K562 (cell line): ENCODE measurements around the gene ZNF438. TPM values are rescaled to one million over a fixed set of nuclear protein-coding genes. Genes with fewer than 3 reads are reported as not detected.
A peak's percentile ranks its signal among the peaks of the same experiment; 100 is the strongest.

Source experiments
- BRF2 ChIP-seq: IDR thresholded peaks from 3 replicates; pipeline ENCODE4 v1.6.1; 2011; ENCODE audit warnings: borderline replicate concordance, mild to moderate bottlenecking; ENCODE audit not compliant: insufficient read length, insufficient read depth
- CBX1 ChIP-seq: sonication (generic); IDR thresholded peaks from 2 replicates; pipeline ENCODE4 v1.6.1; 2016; ENCODE audit warnings: antibody characterized with exemption, low read depth, mild to moderate bottlenecking
- CBX3 ChIP-seq, 2 experiments: IDR thresholded peaks; 1 replicate in 1 of 2; 2 replicates in 1 of 2; pipeline ENCODE4 v1.6.1; 2012; ENCODE audit warnings: inconsistent platforms in 2 of 2, low read length in 2 of 2, borderline replicate concordance in 1 of 2, control low read depth in 1 of 2
- HDAC1 ChIP-seq, 2 experiments: fragments of 450-650 bp; IDR thresholded peaks; 2 replicates each; pipeline ENCODE4 v1.6.1; 2016 to 2017; ENCODE audit warnings: inconsistent platforms in 1 of 2, mild to moderate bottlenecking in 1 of 2, moderate library complexity in 1 of 2
- HDAC3 ChIP-seq: fragments of 450-650 bp; IDR thresholded peaks from 2 replicates; pipeline ENCODE4 v1.6.1; 2018; ENCODE audit warnings: borderline replicate concordance, mild to moderate bottlenecking, moderate library complexity; ENCODE audit not compliant: partially characterized antibody
- HES1 ChIP-seq: fragments of 450-650 bp; IDR thresholded peaks from 2 replicates; pipeline ENCODE4 v1.6.1; 2016; ENCODE audit warnings: low read depth, mild to moderate bottlenecking, moderate library complexity
- KLF16 ChIP-seq: IDR thresholded peaks from 2 replicates; pipeline ENCODE4 v1.6.1; 2016; ENCODE audit warnings: antibody characterized with exemption
- MEIS2 ChIP-seq: fragments of 450-650 bp; IDR thresholded peaks from 2 replicates; pipeline ENCODE4 v1.6.1; 2014; ENCODE audit warnings: mild to moderate bottlenecking; ENCODE audit not compliant: partially characterized antibody
- NCOR1 ChIP-seq: fragments of 450-650 bp; IDR thresholded peaks from 2 replicates; pipeline ENCODE4 v1.6.1; 2016; ENCODE audit warnings: mild to moderate bottlenecking, moderate library complexity
- NR2F6 ChIP-seq: fragments of 450-650 bp; formaldehyde crosslinking; IDR thresholded peaks from 2 replicates; pipeline ENCODE4 v1.4.0; 2020; ENCODE audit warnings: mild to moderate bottlenecking
- NR3C1 ChIP-seq: sonication (generic); formaldehyde crosslinking; IDR thresholded peaks from 2 replicates; pipeline ENCODE4 v1.8.1; 2022; ENCODE audit warnings: missing genetic modification reagents
- NRF1 ChIP-seq, 2 experiments: fragments of 450-650 bp; IDR thresholded peaks in 1 of 2; conservative IDR thresholded peaks in 1 of 2; 2 replicates each; pipeline ENCODE4 v1.6.1; 2014; ENCODE audit warnings: mild to moderate bottlenecking in 2 of 2
- PBX2 ChIP-seq, 2 experiments: IDR thresholded peaks in 1 of 2; conservative IDR thresholded peaks in 1 of 2; 2 replicates each; pipeline ENCODE4 v1.6.1; 2016; ENCODE audit warnings: low read depth in 2 of 2, mild to moderate bottlenecking in 1 of 2, missing compliant biosample characterization in 1 of 2, missing genetic modification characterization in 1 of 2, moderate library complexity in 1 of 2
- RCOR1 ChIP-seq, 2 experiments: IDR thresholded peaks; 2 replicates each; pipeline ENCODE4 v1.6.1; 2012; ENCODE audit warnings: low read depth in 2 of 2, low read length in 2 of 2, borderline replicate concordance in 1 of 2, improper control_type of control experiment in 1 of 2
- SMARCB1 ChIP-seq: IDR thresholded peaks from 2 replicates; pipeline ENCODE4 v1.6.1; 2011; ENCODE audit warnings: improper control_type of control experiment, low read depth; ENCODE audit not compliant: insufficient read length
- VEZF1 ChIP-seq: fragments of 200-800 bp; sonication (Bioruptor generic); IDR thresholded peaks from 2 replicates; pipeline ENCODE4 v1.6.1; 2017; ENCODE audit warnings: missing genetic modification characterization, missing compliant biosample characterization
- XRCC3 ChIP-seq: fragments of 450-650 bp; IDR thresholded peaks from 2 replicates; pipeline ENCODE4 v1.6.1; 2017; ENCODE audit warnings: mild to moderate bottlenecking, moderate library complexity
- ZBTB26 ChIP-seq: fragments of 450-650 bp; formaldehyde crosslinking; IDR thresholded peaks from 2 replicates; pipeline ENCODE4 v1.4.0; 2022; ENCODE audit warnings: missing genetic modification characterization
- ZNF511 ChIP-seq: sonication (generic); formaldehyde crosslinking; IDR thresholded peaks from 2 replicates; pipeline ENCODE4 v1.8.0; 2022; ENCODE audit warnings: mild to moderate bottlenecking, missing genetic modification reagents
- polyA plus RNA-seq, 8 experiments: library from polyadenylated mRNA; depleted of rRNA in 4 of 8; stranded (reverse) in 5 of 8; unstranded in 3 of 8; fragments of >200 nt; fragmentation: Nextera tagmentation in 2 of 8; fragmentation: Illumina TruSeq in 1 of 8; extraction: Ambion mirVana in 2 of 8; extraction: Trizol in 1 of 8; gene quantifications; 2 replicates each; pipeline versions ENCODE4 v1.2.1 to v1.2.3, GENCODE V29; 2011 to 2014; ENCODE audit warnings: inconsistent platforms in 1 of 8, missing spikeins in 1 of 8
- total RNA-seq, 7 experiments: library from RNA; depleted of rRNA in 6 of 7; stranded (reverse); fragments of >200 nt in 6 of 7; fragmentation: Illumina TruSeq in 2 of 7; extraction: Trizol in 2 of 7; gene quantifications; 2 replicates each; pipeline versions ENCODE4 v1.2.1 to v1.2.3, GENCODE V29; 2011 to 2021; ENCODE audit warnings: low replicate concordance in 1 of 7

ZNF438 gene
- total and polyA plus RNA-seq, 9 of the 15 experiments (the other 6 are each of a cell fraction or from before 2014, with no cell fraction given): 0.45 to 1.5 (median 0.91) TPM

GRCh38 chr10:30818010-30818660, 213.5 kb downstream of the ZNF438 start (continued):
- TF ChIP-seq NR3C1 (CRISPR knock-in tag): no peak
- peak; percentile 9; the same call in 1 of the 2 replicates for TF ChIP-seq ZBTB26 (CRISPR knock-in tag)
- TF ChIP-seq NCOR1: peak; percentile 83
- TF ChIP-seq KLF16: peak; percentile 83
- TF ChIP-seq RCOR1 (IDR thresholded peaks at IDR 0.05; ENCODE audit: borderline replicate concordance in 1 of 2, low read depth in 2 of 2, low read length in 2 of 2): peak in 1 of 2 experiments; percentile 77; a peak in 1 of 4 replicates
- no peak for TF ChIP-seq CBX3 (IDR thresholded peaks at IDR 0.05; ENCODE audit: borderline replicate concordance in 1 of 2, low read length in 2 of 2)
- TF ChIP-seq CBX1: peak; percentile 72; the same call in 1 of the 2 replicates
- TF ChIP-seq XRCC3: no peak
- no peak for TF ChIP-seq NR2F6 (CRISPR knock-in tag)
- no peak for TF ChIP-seq BRF2
- 0 out of 4 replicates have a peak, but pooled peaks of 1 of the 2 experiments have one; percentile 33 for TF ChIP-seq HDAC1 (IDR thresholded peaks at IDR 0.05)
- TF ChIP-seq PBX2 (CRISPR knock-in tag; IDR thresholded peaks at IDR 0.05; ENCODE audit: low read depth): no peak
- 0 out of 2 replicates have a peak, but pooled peaks have one; percentile 7 for TF ChIP-seq PBX2 (tag; conservative IDR thresholded peaks at IDR 0.05; ENCODE audit: low read depth)
- TF ChIP-seq MEIS2: no peak
- peak; percentile 67 for TF ChIP-seq VEZF1
- no peak for TF ChIP-seq ZNF511 (CRISPR knock-in tag)
- no peak for TF ChIP-seq SMARCB1
- no peak for TF ChIP-seq HDAC3
- 0 out of 2 replicates have a peak, but pooled peaks have one; percentile 44 for TF ChIP-seq HES1
- TF ChIP-seq NRF1 (conservative IDR thresholded peaks at IDR 0.05 in 1 of 2, IDR thresholded peaks at IDR 0.05 in 1 of 2): peak in 1 of 2 experiments; percentile 53; a peak in 2 of 4 replicates
